ENCODE data around the gene RGS8. TPM values are rescaled to one million over a fixed set of nuclear protein-coding genes. Genes with fewer than 3 reads are reported as not detected.

The RGS8 gene
- polyA plus RNA-seq, 1 of the 3 experiments (the other 2 are of a cell fraction), result not detected

DNA sequence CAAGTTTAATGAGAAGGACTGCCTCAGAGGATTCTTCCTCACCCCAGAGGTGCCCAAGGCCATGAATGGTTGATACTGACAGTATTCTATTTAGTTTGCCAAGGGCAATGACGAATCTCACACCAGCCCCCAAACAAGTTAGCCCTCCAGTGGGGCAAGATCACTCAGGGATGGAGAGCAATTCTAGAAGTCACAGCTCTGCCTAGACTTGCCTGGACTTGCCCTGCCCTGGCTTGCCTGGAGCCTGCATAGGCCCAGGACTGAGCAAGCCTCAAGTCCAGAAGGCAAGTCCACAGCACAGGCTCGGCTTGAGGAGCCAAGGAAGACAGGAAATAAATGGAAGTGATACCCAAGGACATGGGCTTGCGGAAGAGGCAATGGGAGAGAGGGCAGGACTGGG lies 40.7 kb downstream of the RGS8 start:
- Histone ChIP-seq H3K4me3 (ENCODE audit: low read depth in 2 of 2, low read length in 1 of 2) (no peak overlapping the region), H3K9ac (no peak overlapping the region), H3K4me2 (no peak overlapping the region), H3K9me2 (no peaks in the 10 kb centered on the region), H4K20me1 (ENCODE audit: insufficient read depth) (no peaks in the 10 kb centered on the region), H3K4me1 (ENCODE audit: control insufficient read depth in 1 of 2, insufficient read depth in 2 of 2, low read depth in 1 of 2, low read length in 1 of 2) (peaks cover 0 to 7% of the 10 kb centered on the region in 2 experiments; a peak in 1 of 4 replicates), H3F3A (replicated peaks; ENCODE audit: insufficient read depth) (no peaks in the 10 kb centered on the region), H3K27me3 (ENCODE audit: insufficient read depth) (no peaks in the 10 kb centered on the region), H3K36me3 (replicated peaks in 1 of 2; ENCODE audit: control insufficient read depth in 1 of 2, insufficient read depth in 2 of 2, low read length in 1 of 2) (no peaks in the 10 kb centered on the region), H3K27ac (ENCODE audit: low read depth in 2 of 2, low read length in 1 of 2) (no peak overlapping the region), H3K79me2 (ENCODE audit: insufficient read depth) (no peaks in the 10 kb centered on the region), H3K9me3 (no peaks in the 10 kb centered on the region), H2AFZ (ENCODE audit: low read depth) (no peak overlapping the region)
- ChIA-PET CTCF (interaction anchor here (1.8 kb wide), 1 partner anchor 14 kb away, joined by 3 read pairs; no protein-coding TSS in a partner anchor), POLR2A (no interaction called here)
- WGBS (ENCODE audit: low lambda C conversion rate), result 53% methylated on average over 3 of the region's 3 CpGs
- TF ChIP-seq, protein P1, sequence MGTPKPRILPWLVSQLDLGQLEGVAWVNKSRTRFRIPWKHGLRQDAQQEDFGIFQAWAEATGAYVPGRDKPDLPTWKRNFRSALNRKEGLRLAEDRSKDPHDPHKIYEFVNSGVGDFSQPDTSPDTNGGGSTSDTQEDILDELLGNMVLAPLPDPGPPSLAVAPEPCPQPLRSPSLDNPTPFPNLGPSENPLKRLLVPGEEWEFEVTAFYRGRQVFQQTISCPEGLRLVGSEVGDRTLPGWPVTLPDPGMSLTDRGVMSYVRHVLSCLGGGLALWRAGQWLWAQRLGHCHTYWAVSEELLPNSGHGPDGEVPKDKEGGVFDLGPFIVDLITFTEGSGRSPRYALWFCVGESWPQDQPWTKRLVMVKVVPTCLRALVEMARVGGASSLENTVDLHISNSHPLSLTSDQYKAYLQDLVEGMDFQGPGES (IDR thresholded peaks at IDR 0.05; ENCODE audit: low read depth, low read length), result no peak
- TF ChIP-seq TCF12 (IDR thresholded peaks at IDR 0.05) (no peak), SMC3 (IDR thresholded peaks at IDR 0.05; ENCODE audit: low read depth, low read length) (no peak), YY1 (IDR thresholded peaks at IDR 0.05; ENCODE audit: low read depth) (no peak), FOSL2 (IDR thresholded peaks at IDR 0.05; ENCODE audit: borderline replicate concordance, low read depth) (no peak), JUND (IDR thresholded peaks at IDR 0.05) (no peak), ZBTB33 (IDR thresholded peaks at IDR 0.05; ENCODE audit: borderline replicate concordance, low read depth) (no peak), TAF1 (IDR thresholded peaks at IDR 0.05; ENCODE audit: borderline replicate concordance, low read depth, low read length) (no peak), REST (IDR thresholded peaks at IDR 0.05; ENCODE audit: low read depth, low read length) (no peak)
- TF ChIP-seq, protein P2, sequence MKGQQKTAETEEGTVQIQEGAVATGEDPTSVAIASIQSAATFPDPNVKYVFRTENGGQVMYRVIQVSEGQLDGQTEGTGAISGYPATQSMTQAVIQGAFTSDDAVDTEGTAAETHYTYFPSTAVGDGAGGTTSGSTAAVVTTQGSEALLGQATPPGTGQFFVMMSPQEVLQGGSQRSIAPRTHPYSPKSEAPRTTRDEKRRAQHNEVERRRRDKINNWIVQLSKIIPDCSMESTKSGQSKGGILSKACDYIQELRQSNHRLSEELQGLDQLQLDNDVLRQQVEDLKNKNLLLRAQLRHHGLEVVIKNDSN (IDR thresholded peaks at IDR 0.05; ENCODE audit: borderline replicate concordance, low read depth), result no peak
- DNase-seq, result no peak

Measured in SK-N-SH (cell line).